Measurements from ENCODE around the gene CAPZB. TPM values are rescaled to one million over a fixed set of nuclear protein-coding genes. Genes with fewer than 3 reads are reported as not detected.

CAPZB gene
- 210 and 220 TPM in 2 replicates for total RNA-seq

GRCh38 chr1:19485362-19486187, at the start of gene CAPZB:
Gene CAPZB, minus strand, starts transcription at chr1:19485539. Its CDS starts 101 bp downstream, at chr1:19485438.

GRCh38 chr1:19311931-19312781, 173.2 kb downstream of the CAPZB start, which contains the start of the genes AKR7A2 and SLC66A1:
Gene AKR7A2, minus strand, starts transcription at chr1:19312144. Its CDS starts 20 bp downstream, at chr1:19312124.
Gene SLC66A1, plus strand, starts transcription at chr1:19312326. Its CDS starts 5,352 bp downstream, at chr1:19317678.

Other genes with a start within 250 kb of the CAPZB start
- gene EMC1, start 234.0 kb downstream of the CAPZB start, total RNA-seq, result 59.6 and 73.9 TPM in 2 replicates
- gene MRTO4, start 233.7 kb downstream of the CAPZB start, total RNA-seq, result 14.5 and 27.5 TPM in 2 replicates
- gene AKR7A3, start 196.8 kb downstream of the CAPZB start, total RNA-seq, result 0.50 and 1.6 TPM in 2 replicates
- gene AKR7A2, start 173.4 kb downstream of the CAPZB start, total RNA-seq, result 74.8 and 103 TPM in 2 replicates
- gene SLC66A1, start 173.2 kb downstream of the CAPZB start, total RNA-seq, result 15.7 and 21.7 TPM in 2 replicates
- 343 and 636 TPM in 2 replicates for gene NBL1, start 158.8 kb upstream of the CAPZB start, total RNA-seq
- 0.06 and 0.13 TPM in 2 replicates for gene HTR6, start 179.3 kb upstream of the CAPZB start, total RNA-seq